OCI-LY1 (cell line): ENCODE data around the gene LIPA.

ENCODE experiments used
- H2AFZ ChIP-seq: fragments of 200-600 bp; sonication (generic), shearing (Covaris generic); 2 replicates; pipeline ENCODE4 v1.6.0; 2014; ENCODE audit warnings: antibody characterized with exemption, mild to moderate bottlenecking, low read length
- H3F3A ChIP-seq: fragments of 200-600 bp; sonication (generic), shearing (Covaris generic); 2 replicates; pipeline ENCODE4 v1.6.0; 2014; ENCODE audit warnings: mild to moderate bottlenecking, antibody characterized with exemption, low read length, moderate library complexity; ENCODE audit not compliant: insufficient read depth
- H3K27ac ChIP-seq: fragments of 200-600 bp; sonication (generic); 2 replicates; pipeline ENCODE4 v1.5.1; 2014; ENCODE audit warnings: low read length, mixed run types, mild to moderate bottlenecking, low read depth; ENCODE audit not compliant: poor library complexity, severe bottlenecking
- H3K27me3 ChIP-seq: fragments of 200-600 bp; sonication (generic); 2 replicates; pipeline ENCODE4 v1.6.0; 2014; ENCODE audit warnings: antibody characterized with exemption, mild to moderate bottlenecking, low read length, moderate library complexity; ENCODE audit not compliant: insufficient read depth
- H3K36me3 ChIP-seq: fragments of 200-600 bp; sonication (generic); 2 replicates; pipeline ENCODE4 v1.6.1; 2014; ENCODE audit warnings: mild to moderate bottlenecking, antibody characterized with exemption, low read length, moderate library complexity, mixed read lengths; ENCODE audit not compliant: insufficient read depth
- H3K4me1 ChIP-seq: fragments of 200-600 bp; sonication (generic); 2 replicates; pipeline ENCODE4 v1.5.1; 2014; ENCODE audit warnings: mild to moderate bottlenecking, low read length, moderate library complexity; ENCODE audit not compliant: insufficient read depth, severe bottlenecking
- H3K4me2 ChIP-seq: fragments of 200-600 bp; sonication (generic), shearing (Covaris generic); 2 replicates; pipeline ENCODE4 v1.6.1; 2014; ENCODE audit warnings: low read length
- H3K4me3 ChIP-seq: fragments of 200-600 bp; sonication (generic); 2 replicates; pipeline ENCODE4 v1.5.1; 2014; ENCODE audit warnings: low read length, low read depth, mild to moderate bottlenecking, mixed read lengths; ENCODE audit not compliant: poor library complexity, severe bottlenecking
- H3K79me2 ChIP-seq: fragments of 200-600 bp; shearing (Covaris generic); 2 replicates; pipeline ENCODE4 v1.6.1; 2016; ENCODE audit warnings: mixed run types, low read length, mixed read lengths; ENCODE audit not compliant: insufficient read depth
- H3K9ac ChIP-seq: fragments of 200-600 bp; sonication (generic), shearing (Covaris generic); 2 replicates; pipeline ENCODE4 v1.6.1; 2014; ENCODE audit warnings: mild to moderate bottlenecking, low read length, mixed read lengths
- H3K9me2 ChIP-seq: fragments of 200-600 bp; sonication (generic), shearing (Covaris generic); 2 replicates; pipeline ENCODE4 v1.6.1; 2014; ENCODE audit warnings: low read depth, mild to moderate bottlenecking, low read length, mixed read lengths
- H3K9me3 ChIP-seq: fragments of 200-600 bp; shearing (Covaris generic); 2 replicates; pipeline ENCODE4 v1.6.1; 2014; ENCODE audit warnings: low read length, mixed read lengths
- H4K20me1 ChIP-seq: fragments of 200-600 bp; sonication (generic), shearing (Covaris generic); 2 replicates; pipeline ENCODE4 v1.6.0; 2016; ENCODE audit warnings: mild to moderate bottlenecking, low read length; ENCODE audit not compliant: insufficient read depth
- CTCF ChIP-seq: fragments of 200-600 bp; sonication (generic), shearing (Covaris generic); IDR thresholded peaks from 2 replicates; pipeline ENCODE4 v1.5.1; 2017; ENCODE audit warnings: mild to moderate bottlenecking, antibody characterized with exemption, low read length, moderate library complexity, mixed read lengths
- EZH2 ChIP-seq: fragments of 200-600 bp; sonication (generic), shearing (Covaris generic); IDR thresholded peaks from 2 replicates; pipeline ENCODE4 v1.8.0; 2017; ENCODE audit warnings: borderline replicate concordance, mixed run types, mild to moderate bottlenecking, antibody characterized with exemption, low read length, moderate library complexity, mixed read lengths

LIPA gene

GRCh38 chr10:89263091-89263490, 11.5 kb upstream of the LIPA start:
- no peaks in the 10 kb centered on the region for H3K9me3 ChIP-seq
- no peak overlapping the region for H3K9ac ChIP-seq
- H3K27me3 ChIP-seq, result no peaks in the 10 kb centered on the region
- no peaks in the 10 kb centered on the region for H3K9me2 ChIP-seq
- H3K4me2 ChIP-seq, result no peak overlapping the region
- H3K27ac ChIP-seq, result no peak overlapping the region
- H3K36me3 ChIP-seq, result no peaks in the 10 kb centered on the region
- no peak overlapping the region for H2AFZ ChIP-seq
- no peaks in the 10 kb centered on the region for H3K4me1 ChIP-seq
- TF ChIP-seq EZH2 (no peak), CTCF (no peak)
- H3K79me2 ChIP-seq, result no peaks in the 10 kb centered on the region
- H3K4me3 ChIP-seq, result no peak overlapping the region
- H3F3A ChIP-seq, result no peaks in the 10 kb centered on the region
- no peaks in the 10 kb centered on the region for H4K20me1 ChIP-seq

- Histone ChIP-seq H3K36me3 (no peaks in the 10 kb centered on the region), H3K4me2 (no peak overlapping the region), H3K27ac (no peak overlapping the region), H3K9me3 (no peaks in the 10 kb centered on the region), H3K9ac (no peak overlapping the region), H3F3A (no peaks in the 10 kb centered on the region), H3K4me1 (no peaks in the 10 kb centered on the region), H3K79me2 (no peaks in the 10 kb centered on the region), H2AFZ (no peak overlapping the region), H3K9me2 (no peaks in the 10 kb centered on the region), H4K20me1 (no peaks in the 10 kb centered on the region), H3K27me3 (no peaks in the 10 kb centered on the region), H3K4me3 (no peak overlapping the region)
- TF ChIP-seq EZH2 (no peak), CTCF (no peak)
Measured at GRCh38 chr10:89262086-89263051, 10.8 kb upstream of the LIPA start.

- Histone ChIP-seq H3K27ac (no peak overlapping the region), H2AFZ (no peak overlapping the region), H3K9ac (no peak overlapping the region), H3K4me1 (no peaks in the 10 kb centered on the region), H3K4me3 (no peak overlapping the region), H3K36me3 (no peaks in the 10 kb centered on the region), H3K9me3 (no peaks in the 10 kb centered on the region), H4K20me1 (no peaks in the 10 kb centered on the region), H3K79me2 (no peaks in the 10 kb centered on the region), H3K4me2 (no peak overlapping the region), H3K27me3 (no peaks in the 10 kb centered on the region), H3K9me2 (no peaks in the 10 kb centered on the region), H3F3A (no peaks in the 10 kb centered on the region)
- no peak for TF ChIP-seq CTCF
- no peak for TF ChIP-seq EZH2
Measured at GRCh38 chr10:89258881-89259280, 7.3 kb upstream of the LIPA start.
